ENCODE results near the gene SNX13.

The SNX13 gene

GRCh38 chr7:17871815-17872533 lies 68.3 kb downstream of the SNX13 start:
- no peak overlapping the region for H3K4me3 ChIP-seq (replicated peaks; ENCODE audit: low read depth, low read length)
- no peak for DNase-seq (ENCODE audit: extremely low read depth, low read depth)
- TF ChIP-seq CTCF (IDR thresholded peaks at IDR 0.05; ENCODE audit: low read depth, low read length, missing control alignments), result no peak

- no peak for TF ChIP-seq CTCF (IDR thresholded peaks at IDR 0.05; ENCODE audit: low read depth, low read length, missing control alignments)
- no peak for DNase-seq (ENCODE audit: extremely low read depth, low read depth)
- no peak overlapping the region for H3K4me3 ChIP-seq (replicated peaks; ENCODE audit: low read depth, low read length)
These were observed 69.9 kb downstream of the SNX13 start for GRCh38 chr7:17870406-17870805.

GRCh38 chr7:17863809-17864143 lies 76.5 kb downstream of the SNX13 start:
- no peak for DNase-seq (ENCODE audit: extremely low read depth, low read depth)
- no peak overlapping the region for H3K4me3 ChIP-seq (replicated peaks; ENCODE audit: low read depth, low read length)
- TF ChIP-seq CTCF (IDR thresholded peaks at IDR 0.05; ENCODE audit: low read depth, low read length, missing control alignments), result no peak

- no peak for TF ChIP-seq CTCF (IDR thresholded peaks at IDR 0.05; ENCODE audit: low read depth, low read length, missing control alignments)
- no peak overlapping the region for H3K4me3 ChIP-seq (replicated peaks; ENCODE audit: low read depth, low read length)
- DNase-seq (ENCODE audit: extremely low read depth, low read depth), result no peak
These were observed 77.0 kb downstream of the SNX13 start for GRCh38 chr7:17863095-17863808.

- no peak overlapping the region for H3K4me3 ChIP-seq (replicated peaks; ENCODE audit: low read depth, low read length)
- DNase-seq (ENCODE audit: extremely low read depth, low read depth), result no peak
- TF ChIP-seq CTCF (IDR thresholded peaks at IDR 0.05; ENCODE audit: low read depth, low read length, missing control alignments), result no peak
These were observed 84.0 kb downstream of the SNX13 start for GRCh38 chr7:17856251-17856650.

- no peak for DNase-seq (ENCODE audit: extremely low read depth, low read depth)
- TF ChIP-seq CTCF (IDR thresholded peaks at IDR 0.05; ENCODE audit: low read depth, low read length, missing control alignments), result no peak
- H3K4me3 ChIP-seq (replicated peaks; ENCODE audit: low read depth, low read length), result no peak overlapping the region
These were observed 85.1 kb downstream of the SNX13 start for GRCh38 chr7:17855202-17855601.
